Left lobe of liver (tissue), 2 donors: ENCODE measurements around the gene HSD17B1. TPM values are rescaled to one million over a fixed set of nuclear protein-coding genes. Genes with fewer than 3 reads are reported as not detected.
"Not testable (repeated sequence)": the region's sequence is repeated elsewhere in the genome, so short reads cannot be mapped to it uniquely, and the experiment has no call there.

Experiments used
- ATAC-seq: fragments of 200-7000 bp; cut with Tn5 transposase; one replicate; pipeline ENCODE4 v1.9.1; 2020; ENCODE audit warnings: mild to moderate bottlenecking, moderate library complexity
- DNase-seq: peaks from one replicate; pipeline ENCODE4 v3.0.0-alpha.2; 2020; ENCODE audit warnings: low spot score
- total RNA-seq: library from RNA; stranded (reverse); gene quantifications from one replicate; pipeline ENCODE4 v1.2.1, GENCODE V29; 2021
- donor health status: DM: no; HTN: no; CAD: no; lungs with moderate emphysema.
- donor health status: DM: no; HTN: yes; CAD: no.

HSD17B1 gene
- total RNA-seq, 1 donor from 2014 or later: 1.3 TPM

GRCh38 chr17:42522798-42523278, 29.9 kb upstream of the HSD17B1 start:
- DNase-seq: no peak
- ATAC-seq: no peak

DNA sequence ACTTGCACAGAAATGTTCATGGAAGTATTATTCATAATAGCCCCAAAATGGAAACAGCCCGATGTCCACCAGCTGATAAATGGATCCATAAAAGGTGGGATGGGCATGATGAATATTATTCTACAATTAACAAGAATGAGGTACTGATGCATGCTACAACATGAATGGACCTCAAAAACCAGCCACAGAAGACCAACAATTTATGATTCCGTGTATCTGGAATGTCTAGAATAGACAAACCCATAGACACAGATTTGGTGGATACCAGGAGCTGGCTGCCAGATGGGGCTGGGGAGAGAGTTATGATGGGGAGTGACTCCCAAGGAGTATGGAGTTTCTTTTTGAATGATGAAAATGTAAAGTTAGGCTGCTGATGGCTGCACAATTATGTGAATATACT, 27.5 kb upstream of the HSD17B1 start:
- ATAC-seq: no peak
- no peak for DNase-seq

GRCh38 chr17:42526031-42526444, 26.7 kb upstream of the HSD17B1 start:
- ATAC-seq (no peak), DNase-seq (no peak)

DNA sequence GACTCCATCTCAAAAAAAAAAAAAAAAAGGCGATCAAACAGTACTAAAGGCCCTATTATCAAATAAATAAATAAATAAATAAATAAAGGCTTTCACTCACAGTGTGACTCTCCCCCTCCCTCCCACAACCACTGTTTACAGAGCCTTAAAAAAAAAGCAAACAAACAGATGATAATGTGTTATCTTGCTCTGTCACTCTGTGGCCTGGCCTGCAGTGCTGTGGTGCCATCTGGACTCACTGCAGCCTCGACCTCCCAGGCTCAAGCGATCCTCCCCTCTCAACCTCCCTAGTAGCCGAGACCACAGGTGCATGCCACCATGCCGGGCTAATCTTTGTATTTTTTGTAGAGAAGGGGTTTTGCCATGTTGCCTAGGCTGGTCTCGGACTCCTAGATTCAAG, 24.8 kb upstream of the HSD17B1 start:
- peak; percentile 39 for ATAC-seq
- no peak for DNase-seq

DNA sequence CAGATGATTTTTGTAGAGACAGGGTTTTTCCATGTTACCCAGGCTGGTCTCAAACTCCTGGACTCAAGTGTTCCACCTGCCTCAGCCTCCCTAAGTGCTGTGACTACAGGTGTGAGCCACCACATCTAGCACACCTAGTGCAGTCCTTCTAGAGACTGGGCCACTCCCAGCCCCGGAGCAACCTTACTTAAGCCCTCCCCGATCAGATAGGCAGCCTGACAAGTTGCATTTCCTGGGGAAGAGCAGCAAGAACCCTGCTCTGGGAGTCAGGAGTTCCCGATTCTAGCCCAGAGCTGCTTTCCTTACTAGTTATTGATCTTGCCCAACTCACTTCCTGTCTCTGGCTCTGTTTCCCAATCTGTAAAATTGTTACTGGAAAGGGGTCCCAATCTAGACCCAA, 23.7 kb upstream of the HSD17B1 start:
- ATAC-seq (no peak), DNase-seq (no peak)

- DNase-seq (peak; percentile 83), ATAC-seq (peak; percentile 66)
Observed at GRCh38 chr17:42530952-42531454, 21.7 kb upstream of the HSD17B1 start.

GRCh38 chr17:42531455-42532354, 21.0 kb upstream of the HSD17B1 start:
- ATAC-seq (peak; percentile 40), DNase-seq (peak; percentile 70)

DNA sequence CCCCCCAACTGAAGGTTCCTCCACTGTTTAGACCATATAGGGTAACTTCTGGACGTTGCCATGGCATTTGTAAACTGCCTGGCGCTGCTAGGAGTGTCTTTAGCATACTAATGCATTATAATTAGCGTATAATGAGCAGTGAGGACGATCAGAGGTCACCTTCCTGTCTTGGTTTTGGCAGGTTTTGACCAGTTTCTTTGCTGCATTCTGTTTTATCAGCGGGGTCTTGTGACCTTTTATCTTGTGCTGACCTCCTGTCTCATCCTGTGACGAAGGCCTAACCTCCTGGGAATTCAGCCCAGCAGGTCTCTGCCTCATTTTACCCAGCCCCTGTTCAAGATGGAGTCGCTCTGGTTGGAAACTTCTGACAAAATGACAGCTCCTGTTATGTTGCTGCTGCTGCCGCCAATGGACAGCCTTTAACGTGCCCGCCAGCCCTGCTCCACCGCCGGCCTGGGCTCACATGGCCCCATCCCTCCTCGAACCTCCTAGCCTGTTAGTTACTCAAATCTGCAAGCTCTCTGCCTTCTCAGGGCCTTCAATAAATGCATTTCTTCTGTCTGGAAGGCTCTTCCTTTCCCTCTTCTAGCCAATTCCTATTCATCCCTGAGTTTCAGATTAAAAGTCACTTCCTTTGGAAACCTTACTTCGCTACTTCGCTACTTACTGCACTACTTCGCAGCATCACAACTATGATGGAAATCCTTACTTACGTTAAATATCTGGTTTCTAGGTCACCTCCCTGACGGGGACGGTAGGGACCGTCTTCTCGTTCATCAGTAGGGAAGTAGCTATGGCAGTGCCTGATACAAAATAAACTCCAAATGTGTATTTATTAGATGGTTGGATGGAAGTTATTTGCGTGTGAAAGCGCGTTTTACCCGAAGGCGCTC, 17.3 kb upstream of the HSD17B1 start:
- ATAC-seq: no peak

GRCh38 chr17:42536048-42536371, 16.7 kb upstream of the HSD17B1 start, which contains the start of gene NAGLU:
Gene NAGLU (plus strand): TSS chr17:42536241. CDS start chr17:42536273, 32 bp downstream.
- peak; percentile 98 for DNase-seq
- ATAC-seq: peak; percentile 77

More for the DNA sequence above, 17.3 kb upstream of the HSD17B1 start:
- DNase-seq: no peak

DNA sequence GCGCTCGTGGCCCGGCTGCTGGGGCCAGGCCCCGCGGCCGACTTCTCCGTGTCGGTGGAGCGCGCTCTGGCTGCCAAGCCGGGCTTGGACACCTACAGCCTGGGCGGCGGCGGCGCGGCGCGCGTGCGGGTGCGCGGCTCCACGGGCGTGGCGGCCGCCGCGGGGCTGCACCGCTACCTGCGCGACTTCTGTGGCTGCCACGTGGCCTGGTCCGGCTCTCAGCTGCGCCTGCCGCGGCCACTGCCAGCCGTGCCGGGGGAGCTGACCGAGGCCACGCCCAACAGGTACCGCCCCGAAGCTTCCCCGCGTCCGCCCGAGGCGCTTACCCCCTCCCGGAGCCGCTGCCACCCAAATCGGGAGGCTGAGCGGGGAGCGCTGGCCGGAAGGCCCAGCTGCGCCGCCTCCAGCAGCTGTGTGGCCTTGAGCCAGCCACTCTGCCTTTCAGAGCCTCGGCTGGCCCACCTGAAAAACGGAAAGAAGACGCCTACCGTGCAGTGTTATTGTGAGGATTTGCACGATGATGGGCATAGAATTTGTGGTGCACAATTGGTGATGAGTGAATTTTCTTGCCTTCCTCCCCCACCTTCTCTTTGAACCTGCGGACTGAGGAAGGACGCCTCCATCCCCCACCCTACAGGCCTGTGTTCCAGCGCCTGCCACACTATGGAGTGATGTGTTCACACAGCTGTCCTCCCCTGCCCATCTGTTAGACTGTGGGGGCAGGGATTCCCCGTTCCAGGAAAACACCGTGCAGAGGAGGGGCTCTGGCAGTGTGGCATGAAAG, 16.2 kb upstream of the HSD17B1 start:
- peak; percentile 81 for ATAC-seq

GRCh38 chr17:42537156-42537805, 15.4 kb upstream of the HSD17B1 start:
- ATAC-seq: no peak

More for the DNA sequence above, 16.2 kb upstream of the HSD17B1 start:
- peak; percentile 94 for DNase-seq

DNA sequence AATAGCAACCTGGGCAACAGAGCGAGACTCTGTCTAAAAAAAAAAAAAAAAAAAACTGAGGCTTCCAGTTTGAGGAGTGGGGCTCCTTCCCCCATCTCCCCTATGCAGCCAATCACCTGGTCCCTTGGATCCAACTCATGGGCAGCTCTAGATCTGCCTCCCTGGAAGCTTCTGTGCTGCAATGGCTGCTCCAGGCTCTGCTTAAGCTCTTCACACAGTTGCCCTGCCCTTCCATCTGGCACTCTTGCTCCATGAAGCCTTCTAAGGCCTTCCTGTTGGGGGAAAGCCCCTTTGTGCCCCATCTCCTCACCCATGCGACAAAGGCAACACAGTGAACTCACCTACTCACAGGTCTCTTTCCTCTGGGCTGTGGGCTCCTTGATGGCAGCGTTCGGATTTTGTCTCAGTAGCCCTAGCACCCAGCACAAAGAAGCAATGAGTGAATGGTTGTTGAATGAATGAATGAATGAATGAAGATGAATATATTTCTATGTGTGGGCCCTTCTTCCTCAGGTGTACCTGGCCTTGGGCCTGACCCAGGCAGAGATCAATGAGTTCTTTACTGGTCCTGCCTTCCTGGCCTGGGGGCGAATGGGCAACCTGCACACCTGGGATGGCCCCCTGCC, 14.8 kb upstream of the HSD17B1 start:
- no peak for ATAC-seq
- no peak for DNase-seq

More at GRCh38 chr17:42537156-42537805, 15.4 kb upstream of the HSD17B1 start:
- no peak for DNase-seq

GRCh38 chr17:42538482-42538881, 14.2 kb upstream of the HSD17B1 start:
- ATAC-seq (no peak), DNase-seq (no peak)

- not testable (repeated sequence) for ATAC-seq, DNase-seq
Observed at GRCh38 chr17:42540558-42540957, 12.2 kb upstream of the HSD17B1 start.

DNA sequence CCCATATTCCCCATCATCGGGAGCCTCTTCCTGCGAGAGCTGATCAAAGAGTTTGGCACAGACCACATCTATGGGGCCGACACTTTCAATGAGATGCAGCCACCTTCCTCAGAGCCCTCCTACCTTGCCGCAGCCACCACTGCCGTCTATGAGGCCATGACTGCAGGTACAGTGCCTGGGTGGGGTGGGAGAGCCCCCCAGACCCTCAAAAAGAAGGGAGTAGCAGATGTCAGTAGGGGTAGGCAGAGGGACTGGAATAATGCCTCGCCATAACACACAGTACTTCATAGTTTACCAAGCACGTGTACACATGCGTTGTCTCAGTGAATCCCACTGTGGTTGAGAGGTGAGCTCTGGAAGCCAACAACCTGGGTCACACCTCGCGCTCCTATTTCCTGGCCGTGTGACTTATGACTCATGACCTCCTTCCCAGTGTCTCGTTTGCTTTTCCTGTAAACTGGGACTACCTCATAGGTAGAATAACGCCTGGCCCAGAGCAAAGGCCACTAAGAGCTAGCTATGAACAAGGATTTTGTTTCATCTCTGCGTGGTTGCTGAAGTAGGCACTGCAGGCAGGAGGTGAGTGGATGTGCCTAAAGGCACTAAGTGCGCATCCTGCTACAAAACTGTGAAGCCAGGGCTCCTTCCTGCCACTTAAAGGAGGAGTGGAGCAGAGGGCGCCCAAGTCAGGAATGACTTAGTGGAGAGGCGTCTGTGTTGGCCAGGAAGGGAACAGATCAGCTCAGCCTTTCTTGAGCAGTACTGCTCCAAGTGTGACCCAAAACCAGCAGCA, 11.5 kb upstream of the HSD17B1 start:
- ATAC-seq: peak; percentile 25

GRCh38 chr17:42543190-42544079, 9.3 kb upstream of the HSD17B1 start:
- DNase-seq (no peak), ATAC-seq (no peak)

More for the DNA sequence above, 11.5 kb upstream of the HSD17B1 start:
- DNase-seq: no peak

GRCh38 chr17:42544874-42545283, 7.8 kb upstream of the HSD17B1 start:
- DNase-seq: no peak

More at GRCh38 chr17:42544874-42545283, 7.8 kb upstream of the HSD17B1 start:
- ATAC-seq: peak; percentile 47
